K562 (cell line): ENCODE measurements around the gene GSS. TPM values are rescaled to one million over a fixed set of nuclear protein-coding genes. Genes with fewer than 3 reads are reported as not detected.
A peak's percentile ranks its signal among the peaks of the same experiment; 100 is the strongest.

Source experiments
- CCAR2 ChIP-seq: fragments of 200-400 bp; formaldehyde crosslinking; IDR thresholded peaks from 2 replicates; pipeline ENCODE4 v1.6.1; 2017; ENCODE audit warnings: mild to moderate bottlenecking, low read depth, low read length
- CEBPB ChIP-seq: fragments of 450-650 bp; IDR thresholded peaks from 2 replicates; pipeline ENCODE4 v1.6.1; 2016; ENCODE audit warnings: missing genetic modification characterization, missing compliant biosample characterization
- HSF4 ChIP-seq: fragments of 250-450 bp; sonication (Bioruptor Pico); IDR thresholded peaks from 2 replicates; pipeline ENCODE4 v2.1.2; 2022; ENCODE audit warnings: mild to moderate bottlenecking, moderate library complexity, borderline replicate concordance
- KAT2B ChIP-seq: IDR thresholded peaks from one replicate; pipeline ENCODE4 v1.6.1; 2012; ENCODE audit warnings: low read depth, mild to moderate bottlenecking, control low read depth, inconsistent platforms, low read length, moderate library complexity
- KLF16 ChIP-seq: IDR thresholded peaks from 2 replicates; pipeline ENCODE4 v1.6.1; 2016; ENCODE audit warnings: antibody characterized with exemption
- POLR2G ChIP-seq: fragments of 200-400 bp; formaldehyde crosslinking; IDR thresholded peaks from 2 replicates; pipeline ENCODE4 v1.6.1; 2017; ENCODE audit warnings: low read depth, mild to moderate bottlenecking, antibody characterized with exemption, low read length, moderate library complexity
- ZNF57 ChIP-seq: fragments of 450-650 bp; formaldehyde crosslinking; IDR thresholded peaks from 2 replicates; pipeline ENCODE4 v1.4.0; 2020; ENCODE audit warnings: mild to moderate bottlenecking, moderate library complexity
- polyA plus RNA-seq, 8 experiments: library from polyadenylated mRNA; depleted of rRNA in 4 of 8; stranded (reverse) in 5 of 8; unstranded in 3 of 8; fragments of >200 nt; fragmentation: Nextera tagmentation in 2 of 8; fragmentation: Illumina TruSeq in 1 of 8; extraction: Ambion mirVana in 2 of 8; extraction: Trizol in 1 of 8; gene quantifications; 2 replicates each; pipeline versions ENCODE4 v1.2.1 to v1.2.3, GENCODE V29; 2011 to 2014; ENCODE audit warnings: inconsistent platforms in 1 of 8, missing spikeins in 1 of 8
- total RNA-seq, 7 experiments: library from RNA; depleted of rRNA in 6 of 7; stranded (reverse); fragments of >200 nt in 6 of 7; fragmentation: Illumina TruSeq in 2 of 7; extraction: Trizol in 2 of 7; gene quantifications; 2 replicates each; pipeline versions ENCODE4 v1.2.1 to v1.2.3, GENCODE V29; 2011 to 2021; ENCODE audit warnings: low replicate concordance in 1 of 7
- TF ChIP-seq, protein P1 (sequence below): fragments of 250-450 bp; sonication (Bioruptor Pico); IDR thresholded peaks from 2 replicates; pipeline ENCODE4 v1.5.0; 2021
- TF ChIP-seq, protein P2 (sequence below): fragments of 250-450 bp; sonication (Bioruptor Pico); IDR thresholded peaks from 2 replicates; pipeline ENCODE4 v1.4.0; 2020
- TF ChIP-seq, protein P3 (sequence below): sonication (generic); formaldehyde crosslinking; IDR thresholded peaks from 2 replicates; pipeline ENCODE4 v1.8.1; 2023; ENCODE audit warnings: mild to moderate bottlenecking, missing genetic modification reagents
- TF ChIP-seq, protein P4 (sequence below): fragments of 250-450 bp; sonication (Bioruptor Pico); IDR thresholded peaks from 2 replicates; pipeline ENCODE4 v1.4.0; 2020; ENCODE audit warnings: mild to moderate bottlenecking, moderate library complexity
- TF ChIP-seq, protein P5 (sequence below), 3 experiments: fragments of 200-800 bp in 1 of 3; sonication (Bioruptor generic) in 1 of 3; sonication (generic) in 1 of 3; formaldehyde crosslinking in 1 of 3; IDR thresholded peaks; 2 replicates each; pipeline versions ENCODE4 v1.6.1 to v1.8.0; 2016 to 2022; ENCODE audit warnings: mild to moderate bottlenecking in 2 of 3, missing compliant biosample characterization in 2 of 3, missing genetic modification characterization in 2 of 3, missing genetic modification reagents in 1 of 3
- TF ChIP-seq, protein P6 (sequence below): fragments of 450-650 bp; formaldehyde crosslinking; IDR thresholded peaks from 2 replicates; pipeline ENCODE4 v1.4.0; 2022; ENCODE audit warnings: mild to moderate bottlenecking, moderate library complexity
- TF ChIP-seq, protein P7 (sequence below): fragments of 250-450 bp; sonication (Bioruptor Pico); IDR thresholded peaks from 2 replicates; pipeline ENCODE4 v1.5.0; 2020; ENCODE audit warnings: mild to moderate bottlenecking

GSS gene
- total and polyA plus RNA-seq, 9 of the 15 experiments (the other 6 are each of a cell fraction or from before 2014, with no cell fraction given), result 18.4 to 165 (median 89.4) TPM

DNA sequence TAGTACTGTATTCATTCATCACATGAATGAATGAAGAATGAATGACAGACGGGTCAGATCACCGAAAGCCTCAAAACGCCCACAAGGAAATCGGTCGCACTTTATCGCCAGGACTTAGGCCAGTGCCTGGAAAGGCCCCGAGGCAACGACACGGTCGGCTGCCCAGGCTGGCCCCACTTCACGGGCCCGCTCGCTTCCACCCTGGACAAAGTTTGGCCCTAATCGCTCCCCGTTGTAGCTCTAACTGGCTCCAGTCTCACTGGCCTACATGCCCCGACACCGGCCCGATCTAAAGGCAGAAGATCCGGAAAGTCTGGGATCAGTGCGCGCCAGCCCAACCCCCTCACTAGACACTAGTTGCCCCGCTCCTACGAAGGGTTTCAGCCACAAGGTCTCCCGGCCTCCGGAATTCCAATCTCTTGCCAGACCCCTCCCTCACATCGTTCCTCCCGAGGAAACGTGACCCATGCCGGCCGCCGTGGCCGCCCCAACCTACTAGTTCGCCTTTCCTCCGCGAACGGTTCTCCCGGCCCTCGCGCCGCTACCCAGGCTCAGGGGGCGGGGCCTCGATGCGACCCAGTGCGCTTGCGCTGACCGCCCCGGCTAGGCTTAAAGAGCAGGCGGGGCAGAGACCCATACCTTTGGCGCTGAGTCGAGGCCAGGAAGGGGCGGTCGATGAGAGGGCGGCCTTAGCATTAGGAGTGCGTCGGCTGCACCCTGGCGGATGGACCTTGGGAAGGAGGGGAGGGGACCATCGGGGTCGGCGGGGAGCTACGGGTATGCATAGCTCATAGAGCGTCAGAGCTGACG lies at the start of gene GSS, which contains the start of gene MYH7B (continued):
- TF ChIP-seq POLR2G (peak; percentile 98), CCAR2 (no peak), ZNF57 (CRISPR knock-in tag) (0 out of 2 replicates have a peak, but pooled peaks have one; percentile 8), KLF16 (no peak), KAT2B (no peak), HSF4 (CRISPR knock-in tag) (no peak), CEBPB (no peak)
- TF ChIP-seq, protein P1, sequence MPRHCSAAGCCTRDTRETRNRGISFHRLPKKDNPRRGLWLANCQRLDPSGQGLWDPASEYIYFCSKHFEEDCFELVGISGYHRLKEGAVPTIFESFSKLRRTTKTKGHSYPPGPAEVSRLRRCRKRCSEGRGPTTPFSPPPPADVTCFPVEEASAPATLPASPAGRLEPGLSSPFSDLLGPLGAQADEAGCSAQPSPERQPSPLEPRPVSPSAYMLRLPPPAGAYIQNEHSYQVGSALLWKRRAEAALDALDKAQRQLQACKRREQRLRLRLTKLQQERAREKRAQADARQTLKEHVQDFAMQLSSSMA (CRISPR knock-in tag), result no peak
- TF ChIP-seq, protein P2, sequence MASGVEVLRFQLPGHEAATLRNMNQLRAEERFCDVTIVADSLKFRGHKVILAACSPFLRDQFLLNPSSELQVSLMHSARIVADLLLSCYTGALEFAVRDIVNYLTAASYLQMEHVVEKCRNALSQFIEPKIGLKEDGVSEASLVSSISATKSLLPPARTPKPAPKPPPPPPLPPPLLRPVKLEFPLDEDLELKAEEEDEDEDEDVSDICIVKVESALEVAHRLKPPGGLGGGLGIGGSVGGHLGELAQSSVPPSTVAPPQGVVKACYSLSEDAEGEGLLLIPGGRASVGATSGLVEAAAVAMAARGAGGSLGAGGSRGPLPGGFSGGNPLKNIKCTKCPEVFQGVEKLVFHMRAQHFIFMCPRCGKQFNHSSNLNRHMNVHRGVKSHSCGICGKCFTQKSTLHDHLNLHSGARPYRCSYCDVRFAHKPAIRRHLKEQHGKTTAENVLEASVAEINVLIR (CRISPR knock-in tag), result no peak
- TF ChIP-seq, protein P3, sequence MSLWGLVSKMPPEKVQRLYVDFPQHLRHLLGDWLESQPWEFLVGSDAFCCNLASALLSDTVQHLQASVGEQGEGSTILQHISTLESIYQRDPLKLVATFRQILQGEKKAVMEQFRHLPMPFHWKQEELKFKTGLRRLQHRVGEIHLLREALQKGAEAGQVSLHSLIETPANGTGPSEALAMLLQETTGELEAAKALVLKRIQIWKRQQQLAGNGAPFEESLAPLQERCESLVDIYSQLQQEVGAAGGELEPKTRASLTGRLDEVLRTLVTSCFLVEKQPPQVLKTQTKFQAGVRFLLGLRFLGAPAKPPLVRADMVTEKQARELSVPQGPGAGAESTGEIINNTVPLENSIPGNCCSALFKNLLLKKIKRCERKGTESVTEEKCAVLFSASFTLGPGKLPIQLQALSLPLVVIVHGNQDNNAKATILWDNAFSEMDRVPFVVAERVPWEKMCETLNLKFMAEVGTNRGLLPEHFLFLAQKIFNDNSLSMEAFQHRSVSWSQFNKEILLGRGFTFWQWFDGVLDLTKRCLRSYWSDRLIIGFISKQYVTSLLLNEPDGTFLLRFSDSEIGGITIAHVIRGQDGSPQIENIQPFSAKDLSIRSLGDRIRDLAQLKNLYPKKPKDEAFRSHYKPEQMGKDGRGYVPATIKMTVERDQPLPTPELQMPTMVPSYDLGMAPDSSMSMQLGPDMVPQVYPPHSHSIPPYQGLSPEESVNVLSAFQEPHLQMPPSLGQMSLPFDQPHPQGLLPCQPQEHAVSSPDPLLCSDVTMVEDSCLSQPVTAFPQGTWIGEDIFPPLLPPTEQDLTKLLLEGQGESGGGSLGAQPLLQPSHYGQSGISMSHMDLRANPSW (CRISPR knock-in tag), result no peak
- TF ChIP-seq, protein P4, sequence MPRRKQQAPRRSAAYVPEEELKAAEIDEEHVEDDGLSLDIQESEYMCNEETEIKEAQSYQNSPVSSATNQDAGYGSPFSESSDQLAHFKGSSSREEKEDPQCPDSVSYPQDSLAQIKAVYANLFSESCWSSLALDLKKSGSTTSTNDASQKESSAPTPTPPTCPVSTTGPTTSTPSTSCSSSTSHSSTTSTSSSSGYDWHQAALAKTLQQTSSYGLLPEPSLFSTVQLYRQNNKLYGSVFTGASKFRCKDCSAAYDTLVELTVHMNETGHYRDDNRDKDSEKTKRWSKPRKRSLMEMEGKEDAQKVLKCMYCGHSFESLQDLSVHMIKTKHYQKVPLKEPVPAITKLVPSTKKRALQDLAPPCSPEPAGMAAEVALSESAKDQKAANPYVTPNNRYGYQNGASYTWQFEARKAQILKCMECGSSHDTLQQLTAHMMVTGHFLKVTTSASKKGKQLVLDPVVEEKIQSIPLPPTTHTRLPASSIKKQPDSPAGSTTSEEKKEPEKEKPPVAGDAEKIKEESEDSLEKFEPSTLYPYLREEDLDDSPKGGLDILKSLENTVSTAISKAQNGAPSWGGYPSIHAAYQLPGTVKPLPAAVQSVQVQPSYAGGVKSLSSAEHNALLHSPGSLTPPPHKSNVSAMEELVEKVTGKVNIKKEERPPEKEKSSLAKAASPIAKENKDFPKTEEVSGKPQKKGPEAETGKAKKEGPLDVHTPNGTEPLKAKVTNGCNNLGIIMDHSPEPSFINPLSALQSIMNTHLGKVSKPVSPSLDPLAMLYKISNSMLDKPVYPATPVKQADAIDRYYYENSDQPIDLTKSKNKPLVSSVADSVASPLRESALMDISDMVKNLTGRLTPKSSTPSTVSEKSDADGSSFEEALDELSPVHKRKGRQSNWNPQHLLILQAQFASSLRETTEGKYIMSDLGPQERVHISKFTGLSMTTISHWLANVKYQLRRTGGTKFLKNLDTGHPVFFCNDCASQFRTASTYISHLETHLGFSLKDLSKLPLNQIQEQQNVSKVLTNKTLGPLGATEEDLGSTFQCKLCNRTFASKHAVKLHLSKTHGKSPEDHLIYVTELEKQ (CRISPR knock-in tag), result no peak
- TF ChIP-seq, protein P5, sequence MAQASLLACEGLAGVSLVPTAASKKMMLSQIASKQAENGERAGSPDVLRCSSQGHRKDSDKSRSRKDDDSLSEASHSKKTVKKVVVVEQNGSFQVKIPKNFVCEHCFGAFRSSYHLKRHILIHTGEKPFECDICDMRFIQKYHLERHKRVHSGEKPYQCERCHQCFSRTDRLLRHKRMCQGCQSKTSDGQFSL (CRISPR knock-in tag; IDR thresholded peaks at IDR 0.05), result peak; percentile 60; the same call in 1 of the 2 replicates
- TF ChIP-seq, protein P5 (tag; IDR thresholded peaks at IDR 0.05), result no peak
- TF ChIP-seq, protein P6, sequence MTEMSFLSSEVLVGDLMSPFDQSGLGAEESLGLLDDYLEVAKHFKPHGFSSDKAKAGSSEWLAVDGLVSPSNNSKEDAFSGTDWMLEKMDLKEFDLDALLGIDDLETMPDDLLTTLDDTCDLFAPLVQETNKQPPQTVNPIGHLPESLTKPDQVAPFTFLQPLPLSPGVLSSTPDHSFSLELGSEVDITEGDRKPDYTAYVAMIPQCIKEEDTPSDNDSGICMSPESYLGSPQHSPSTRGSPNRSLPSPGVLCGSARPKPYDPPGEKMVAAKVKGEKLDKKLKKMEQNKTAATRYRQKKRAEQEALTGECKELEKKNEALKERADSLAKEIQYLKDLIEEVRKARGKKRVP (CRISPR knock-in tag), result no peak
- TF ChIP-seq, protein P7, sequence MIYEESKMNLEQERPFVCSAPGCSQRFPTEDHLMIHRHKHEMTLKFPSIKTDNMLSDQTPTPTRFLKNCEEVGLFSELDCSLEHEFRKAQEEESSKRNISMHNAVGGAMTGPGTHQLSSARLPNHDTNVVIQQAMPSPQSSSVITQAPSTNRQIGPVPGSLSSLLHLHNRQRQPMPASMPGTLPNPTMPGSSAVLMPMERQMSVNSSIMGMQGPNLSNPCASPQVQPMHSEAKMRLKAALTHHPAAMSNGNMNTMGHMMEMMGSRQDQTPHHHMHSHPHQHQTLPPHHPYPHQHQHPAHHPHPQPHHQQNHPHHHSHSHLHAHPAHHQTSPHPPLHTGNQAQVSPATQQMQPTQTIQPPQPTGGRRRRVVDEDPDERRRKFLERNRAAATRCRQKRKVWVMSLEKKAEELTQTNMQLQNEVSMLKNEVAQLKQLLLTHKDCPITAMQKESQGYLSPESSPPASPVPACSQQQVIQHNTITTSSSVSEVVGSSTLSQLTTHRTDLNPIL, result no peak
